Fibroblast of skin of left quadriceps (primary cell): ENCODE data around the gene TASOR.
"Not testable (repeated sequence)": the region's sequence is repeated elsewhere in the genome, so short reads cannot be mapped to it uniquely, and the experiment has no call there.

Experiments
- DNase-seq, 2 experiments: peaks; one replicate each; pipeline ENCODE4 v3.0.0-alpha.2; 2013; ENCODE audit warnings: low read depth in 2 of 2

The TASOR gene

GRCh38 chr3:56683122-56683817, at the start of gene TASOR:
TASOR (minus strand) TSS chr3:56683265; CDS start chr3:56683006, 259 bp downstream.
- DNase-seq: peak; percentile 65 to 68

- DNase-seq: no peak
Observed at GRCh38 chr3:56732109-56732508, 49.0 kb upstream of the TASOR start.

- no peak for DNase-seq
Observed at GRCh38 chr3:56725175-56725574, 42.1 kb upstream of the TASOR start.

- no peak for DNase-seq
Observed at GRCh38 chr3:56724676-56725075, 41.6 kb upstream of the TASOR start.

- DNase-seq: no peak
Observed at GRCh38 chr3:56720849-56721248, 37.8 kb upstream of the TASOR start.

- not testable (repeated sequence) for DNase-seq
Observed at GRCh38 chr3:56718809-56719208, 35.7 kb upstream of the TASOR start.

GRCh38 chr3:56711344-56711743, 28.3 kb upstream of the TASOR start:
- DNase-seq: no peak

GRCh38 chr3:56707412-56707811, 24.3 kb upstream of the TASOR start:
- DNase-seq: not testable (repeated sequence)

- DNase-seq: no peak
Observed at GRCh38 chr3:56706629-56707028, 23.6 kb upstream of the TASOR start.

- no peak for DNase-seq
Observed at GRCh38 chr3:56704706-56705105, 21.6 kb upstream of the TASOR start.

- DNase-seq: peak; percentile 44 to 52
Observed at GRCh38 chr3:56702490-56703315, 19.6 kb upstream of the TASOR start.

GRCh38 chr3:56700151-56700550, 17.1 kb upstream of the TASOR start:
- no peak for DNase-seq

- DNase-seq: no peak
Observed at GRCh38 chr3:56694867-56695683, 12.0 kb upstream of the TASOR start.

- no peak for DNase-seq
Observed at GRCh38 chr3:56693750-56694149, 10.7 kb upstream of the TASOR start.

GRCh38 chr3:56692520-56693433, 9.7 kb upstream of the TASOR start:
- not testable (repeated sequence) for DNase-seq

GRCh38 chr3:56692001-56692365, 8.9 kb upstream of the TASOR start:
- DNase-seq: not testable (repeated sequence)

- DNase-seq: no peak
Observed at GRCh38 chr3:56691165-56692000, 8.3 kb upstream of the TASOR start.

- DNase-seq: no peak
Observed at GRCh38 chr3:56689303-56689702, 6.2 kb upstream of the TASOR start.

GRCh38 chr3:56688191-56688590, 5.1 kb upstream of the TASOR start:
- no peak for DNase-seq

- no peak for DNase-seq
Observed at GRCh38 chr3:56684029-56684428, 964 bp upstream of the TASOR start.
